Astrocyte (in vitro differentiated cells and primary cell): Measurements from ENCODE around the gene GNG12. TPM values are rescaled to one million over a fixed set of nuclear protein-coding genes. Genes with fewer than 3 reads are reported as not detected.
A peak's percentile ranks its signal among the peaks of the same experiment; 100 is the strongest.

Experiments
- DNase-seq: peaks from one replicate; pipeline ENCODE4 v3.0.0-alpha.2; 2010; ENCODE audit warnings: low read depth
- FAIRE-seq: peaks from 2 replicates; lab custom pipeline; 2011; peaks lifted over from hg19 to GRCh38; lab: Jason Lieb, UNC
- H2AFZ ChIP-seq: 2 replicates; pipeline ENCODE4 v1.6.0; 2012; ENCODE audit warnings: low read depth, low read length, inconsistent platforms
- H3K27ac ChIP-seq: 2 replicates; pipeline ENCODE4 v1.5.1; 2011; ENCODE audit warnings: low read depth, low read length, inconsistent platforms
- H3K27me3 ChIP-seq: 2 replicates; pipeline ENCODE4 v1.6.0; 2011; ENCODE audit warnings: low read length, inconsistent platforms; ENCODE audit not compliant: insufficient read depth
- H3K36me3 ChIP-seq: 2 replicates; pipeline ENCODE4 v1.5.1; 2011; ENCODE audit warnings: low read length, inconsistent platforms; ENCODE audit not compliant: insufficient read depth
- H3K4me1 ChIP-seq: 2 replicates; pipeline ENCODE4 v1.5.1; 2011; ENCODE audit warnings: low read length, inconsistent platforms; ENCODE audit not compliant: insufficient read depth
- H3K4me2 ChIP-seq: 2 replicates; pipeline ENCODE4 v1.6.0; 2012; ENCODE audit warnings: low read length, inconsistent platforms
- H3K4me3 ChIP-seq: 2 replicates; pipeline ENCODE4 v1.5.1; 2011; ENCODE audit warnings: low read depth, mild to moderate bottlenecking, low read length, inconsistent platforms; ENCODE audit not compliant: insufficient read depth
- H3K79me2 ChIP-seq: 2 replicates; pipeline ENCODE4 v1.6.0; 2012; ENCODE audit warnings: mild to moderate bottlenecking, low read length, inconsistent platforms; ENCODE audit not compliant: insufficient read depth
- H3K9ac ChIP-seq: 2 replicates; pipeline ENCODE4 v1.6.0; 2012; ENCODE audit warnings: mild to moderate bottlenecking, low read length, inconsistent platforms
- H3K9me3 ChIP-seq: 2 replicates; pipeline ENCODE4 v1.5.1; 2012; ENCODE audit warnings: low read depth, mild to moderate bottlenecking, low read length, inconsistent platforms; ENCODE audit not compliant: insufficient read depth
- H4K20me1 ChIP-seq: 2 replicates; pipeline ENCODE4 v1.6.0; 2012; ENCODE audit warnings: low read length, inconsistent platforms; ENCODE audit not compliant: insufficient read depth
- H3K27ac Mint-ChIP-seq: one replicate; pipeline ENCODE4 v1.8.0; 2021; ENCODE audit warnings: mild to moderate bottlenecking, mixed read lengths; ENCODE audit not compliant: unreplicated experiment
- H3K27me3 Mint-ChIP-seq: one replicate; pipeline ENCODE4 v1.8.0; 2021; ENCODE audit warnings: low read depth, mixed read lengths; ENCODE audit not compliant: unreplicated experiment
- H3K36me3 Mint-ChIP-seq: one replicate; pipeline ENCODE4 v1.8.0; 2021; ENCODE audit warnings: low read depth, mixed read lengths; ENCODE audit not compliant: unreplicated experiment
- H3K4me1 Mint-ChIP-seq: one replicate; pipeline ENCODE4 v1.8.0; 2021; ENCODE audit warnings: low read depth, mixed read lengths; ENCODE audit not compliant: unreplicated experiment
- H3K4me3 Mint-ChIP-seq: one replicate; pipeline ENCODE4 v1.8.0; 2021; ENCODE audit warnings: mild to moderate bottlenecking, moderate library complexity, mixed read lengths; ENCODE audit not compliant: unreplicated experiment
- H3K9me3 Mint-ChIP-seq: one replicate; pipeline ENCODE4 v1.8.0; 2021; ENCODE audit warnings: mild to moderate bottlenecking, mixed read lengths; ENCODE audit not compliant: unreplicated experiment
- EZH2 ChIP-seq: IDR thresholded peaks from 2 replicates; pipeline ENCODE4 v1.6.1; 2012; ENCODE audit warnings: mild to moderate bottlenecking, low read length, inconsistent platforms; ENCODE audit not compliant: insufficient read depth
- total RNA-seq: library from RNA; stranded (reverse); gene quantifications from 2 replicates; pipeline ENCODE4 v1.2.1, GENCODE V29; 2021
- TF ChIP-seq, protein P1 (sequence below): IDR thresholded peaks from 2 replicates; pipeline ENCODE4 v1.5.1; 2011; ENCODE audit warnings: low read depth, mild to moderate bottlenecking, inconsistent platforms, low read length, moderate library complexity; ENCODE audit not compliant: insufficient read depth

The GNG12 gene
- total RNA-seq, 1 donor from 2014 or later: 101 TPM

DNA sequence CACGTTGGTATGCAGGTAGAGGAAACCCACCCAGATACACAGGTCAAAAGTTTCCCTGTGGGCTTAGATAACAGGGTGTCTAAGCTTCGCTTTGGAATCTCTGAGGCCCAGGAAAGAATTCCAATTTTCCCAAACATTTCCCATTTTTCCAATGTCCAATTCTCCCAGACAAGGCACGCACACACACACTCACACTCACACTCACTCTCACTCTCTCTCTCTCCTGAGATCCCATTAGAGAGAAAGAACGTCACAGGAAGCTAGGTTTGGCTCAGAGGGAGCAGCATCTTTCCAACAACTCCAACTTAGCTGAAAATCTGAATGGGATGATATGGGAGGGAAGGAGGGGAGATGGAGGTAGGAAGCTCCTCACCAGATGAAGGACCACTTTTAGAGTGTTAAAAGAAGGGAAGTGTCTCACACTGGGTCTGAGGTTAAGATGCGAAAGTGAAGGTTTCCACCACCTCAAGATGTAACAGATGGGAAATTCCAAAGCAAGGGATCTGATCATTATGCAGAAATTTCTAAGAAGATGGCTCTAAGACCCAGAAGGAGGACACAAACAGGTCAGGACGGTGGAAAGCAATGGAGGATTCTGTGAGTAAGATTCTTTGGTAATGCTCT is 63.5 kb downstream of the GNG12 start:
- Histone ChIP-seq H3K4me3 (no peak overlapping the region), H3K79me2 (peaks cover 85% of the 10 kb centered on the region), H3K4me1 (peaks cover 54% of the 10 kb centered on the region), H3K9me3 (no peaks in the 10 kb centered on the region), H3K27me3 (no peaks in the 10 kb centered on the region), H3K9ac (peak overlapping the region; percentile 66), H2AFZ (no peak overlapping the region), H4K20me1 (peaks cover 33% of the 10 kb centered on the region), H3K4me2 (no peak overlapping the region), H3K36me3 (no peaks in the 10 kb centered on the region), H3K27ac (no peak overlapping the region)
- no peaks in the 10 kb centered on the region for H3K27me3 Mint-ChIP-seq
- peak overlapping the region; percentile 41 for H3K27ac Mint-ChIP-seq
- DNase-seq (no peak), FAIRE-seq (no peak)
- peaks cover 57% of the 10 kb centered on the region for H3K4me1 Mint-ChIP-seq
- H3K9me3 Mint-ChIP-seq: no peaks in the 10 kb centered on the region
- no peak for TF ChIP-seq EZH2
- TF ChIP-seq, protein P1, sequence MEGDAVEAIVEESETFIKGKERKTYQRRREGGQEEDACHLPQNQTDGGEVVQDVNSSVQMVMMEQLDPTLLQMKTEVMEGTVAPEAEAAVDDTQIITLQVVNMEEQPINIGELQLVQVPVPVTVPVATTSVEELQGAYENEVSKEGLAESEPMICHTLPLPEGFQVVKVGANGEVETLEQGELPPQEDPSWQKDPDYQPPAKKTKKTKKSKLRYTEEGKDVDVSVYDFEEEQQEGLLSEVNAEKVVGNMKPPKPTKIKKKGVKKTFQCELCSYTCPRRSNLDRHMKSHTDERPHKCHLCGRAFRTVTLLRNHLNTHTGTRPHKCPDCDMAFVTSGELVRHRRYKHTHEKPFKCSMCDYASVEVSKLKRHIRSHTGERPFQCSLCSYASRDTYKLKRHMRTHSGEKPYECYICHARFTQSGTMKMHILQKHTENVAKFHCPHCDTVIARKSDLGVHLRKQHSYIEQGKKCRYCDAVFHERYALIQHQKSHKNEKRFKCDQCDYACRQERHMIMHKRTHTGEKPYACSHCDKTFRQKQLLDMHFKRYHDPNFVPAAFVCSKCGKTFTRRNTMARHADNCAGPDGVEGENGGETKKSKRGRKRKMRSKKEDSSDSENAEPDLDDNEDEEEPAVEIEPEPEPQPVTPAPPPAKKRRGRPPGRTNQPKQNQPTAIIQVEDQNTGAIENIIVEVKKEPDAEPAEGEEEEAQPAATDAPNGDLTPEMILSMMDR: no peak
- H3K4me3 Mint-ChIP-seq: no peak overlapping the region
- peaks cover 7% of the 10 kb centered on the region for H3K36me3 Mint-ChIP-seq

DNA sequence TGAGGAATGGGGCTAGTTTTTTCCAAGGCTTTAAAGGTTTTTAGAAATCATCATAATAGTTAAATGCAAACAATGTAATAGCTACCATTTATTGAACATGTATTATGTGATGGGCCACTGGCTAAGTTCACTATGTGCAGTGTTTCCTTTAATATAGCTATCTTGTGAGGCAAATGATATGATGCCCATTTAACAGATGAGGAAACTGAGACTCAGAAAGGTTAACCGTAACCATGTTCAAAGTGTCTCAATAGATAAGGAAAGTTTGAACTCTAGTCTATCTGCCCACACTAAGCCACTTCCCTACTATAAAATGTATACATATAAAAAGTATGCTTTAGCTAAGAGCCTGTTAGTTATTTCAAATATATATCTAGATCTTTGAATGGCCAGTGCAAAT is 64.8 kb downstream of the GNG12 start:
- H3K27me3 Mint-ChIP-seq: no peaks in the 10 kb centered on the region
- H3K4me1 Mint-ChIP-seq: peaks cover 58% of the 10 kb centered on the region
- H3K4me3 Mint-ChIP-seq: no peak overlapping the region
- H3K4me3 ChIP-seq: no peak overlapping the region
- peaks cover 54% of the 10 kb centered on the region for H3K4me1 ChIP-seq
- no peak overlapping the region for H2AFZ ChIP-seq
- no peaks in the 10 kb centered on the region for H3K27me3 ChIP-seq
- peaks cover 87% of the 10 kb centered on the region for H3K79me2 ChIP-seq
- no peaks in the 10 kb centered on the region for H3K9me3 Mint-ChIP-seq
- no peak overlapping the region for H3K27ac Mint-ChIP-seq
- H4K20me1 ChIP-seq: peaks cover 32% of the 10 kb centered on the region
- FAIRE-seq (no peak), DNase-seq (no peak)
- no peaks in the 10 kb centered on the region for H3K9me3 ChIP-seq
- TF ChIP-seq EZH2: no peak
- TF ChIP-seq, protein P1: no peak
- peaks cover 2% of the 10 kb centered on the region for H3K36me3 Mint-ChIP-seq
- no peak overlapping the region for H3K9ac ChIP-seq
- no peak overlapping the region for H3K4me2 ChIP-seq
- peaks cover 5% of the 10 kb centered on the region for H3K36me3 ChIP-seq
- no peak overlapping the region for H3K27ac ChIP-seq

DNA sequence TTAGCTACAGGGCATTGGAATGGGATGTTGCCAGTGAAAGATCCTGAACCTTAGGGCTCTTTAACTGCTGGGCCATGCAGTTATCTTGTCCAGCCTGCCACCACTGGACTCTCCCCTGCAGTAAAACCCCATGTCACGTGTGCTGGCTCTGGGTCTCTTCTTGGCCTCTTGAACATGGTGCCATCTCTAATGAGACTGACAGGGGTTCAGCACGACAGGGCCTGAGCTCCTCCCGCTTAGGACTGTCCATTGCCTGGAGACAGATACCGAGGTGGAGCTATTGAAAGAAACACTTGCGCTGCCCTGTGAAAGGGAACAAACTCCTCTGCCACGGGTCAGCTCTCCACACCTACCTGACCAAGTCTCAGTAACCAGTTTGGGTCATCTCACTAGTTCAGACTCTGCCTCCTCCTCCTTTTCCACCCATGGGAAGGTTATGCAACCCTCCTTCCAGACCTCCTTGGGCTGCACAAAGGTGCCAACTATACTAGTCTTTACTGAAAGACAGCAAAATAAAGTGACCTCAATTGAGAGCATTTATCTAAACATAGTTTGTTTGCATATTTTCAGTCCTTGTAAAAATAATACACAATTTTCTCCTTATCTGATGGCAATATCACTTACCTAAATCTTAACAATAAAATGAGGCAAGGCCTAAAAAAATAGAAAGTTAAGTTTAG is 66.0 kb downstream of the GNG12 start:
- H3K27me3 Mint-ChIP-seq: no peaks in the 10 kb centered on the region

More for the DNA sequence above, 66.0 kb downstream of the GNG12 start:
- peaks cover 5% of the 10 kb centered on the region for H3K36me3 ChIP-seq
- peaks cover 50% of the 10 kb centered on the region for H3K4me1 ChIP-seq
- DNase-seq: no peak
- peak overlapping the region; percentile 28 for H3K27ac Mint-ChIP-seq
- H3K27ac ChIP-seq: peak overlapping the region; percentile 81
- peaks cover 52% of the 10 kb centered on the region for H3K4me1 Mint-ChIP-seq
- peaks cover 32% of the 10 kb centered on the region for H4K20me1 ChIP-seq
- peaks cover 84% of the 10 kb centered on the region for H3K79me2 ChIP-seq
- no peaks in the 10 kb centered on the region for H3K9me3 Mint-ChIP-seq
- no peak for FAIRE-seq
- no peaks in the 10 kb centered on the region for H3K9me3 ChIP-seq
- H3K9ac ChIP-seq: peak overlapping the region; percentile 81
- H2AFZ ChIP-seq: no peak overlapping the region
- no peaks in the 10 kb centered on the region for H3K27me3 ChIP-seq
- H3K36me3 Mint-ChIP-seq: no peaks in the 10 kb centered on the region
- peak overlapping the region; percentile 79 for H3K4me2 ChIP-seq
- H3K4me3 Mint-ChIP-seq: peak overlapping the region; percentile 4
- H3K4me3 ChIP-seq: no peak overlapping the region
- TF ChIP-seq, protein P1: no peak
- TF ChIP-seq EZH2: no peak
